ENCODE results near the gene CHRM1. TPM values are rescaled to one million over a fixed set of nuclear protein-coding genes. Genes with fewer than 3 reads are reported as not detected.
"Not testable (repeated sequence)": the region's sequence is repeated elsewhere in the genome, so short reads cannot be mapped to it uniquely, and the experiment has no call there.

The CHRM1 gene
- total RNA-seq, 1 donor from 2014 or later: not detected

GRCh38 chr11:62875698-62876478 lies 45.3 kb downstream of the CHRM1 start:
- no peak for DNase-seq (ENCODE audit: low spot score)

DNA sequence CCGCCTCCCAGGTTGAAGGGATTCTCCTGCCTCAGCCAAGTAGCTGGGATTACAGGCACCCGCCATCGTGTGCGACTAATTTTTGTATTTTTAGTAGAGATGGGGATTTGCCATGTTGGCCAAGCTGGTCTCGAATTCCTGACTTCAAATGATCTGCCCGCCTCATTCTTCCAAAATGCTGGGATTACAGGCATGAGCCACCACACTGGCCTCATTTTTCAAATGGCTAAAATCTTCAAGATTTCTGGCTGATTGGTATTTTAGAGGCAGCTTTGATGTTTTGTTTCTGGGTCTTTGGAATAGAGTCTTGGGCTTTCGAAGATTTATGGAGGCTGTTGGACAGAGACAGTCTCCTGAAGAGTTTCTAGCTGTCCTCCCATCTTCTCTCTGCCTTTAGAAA lies 46.3 kb downstream of the CHRM1 start:
- no peak for DNase-seq (ENCODE audit: low spot score)

DNA sequence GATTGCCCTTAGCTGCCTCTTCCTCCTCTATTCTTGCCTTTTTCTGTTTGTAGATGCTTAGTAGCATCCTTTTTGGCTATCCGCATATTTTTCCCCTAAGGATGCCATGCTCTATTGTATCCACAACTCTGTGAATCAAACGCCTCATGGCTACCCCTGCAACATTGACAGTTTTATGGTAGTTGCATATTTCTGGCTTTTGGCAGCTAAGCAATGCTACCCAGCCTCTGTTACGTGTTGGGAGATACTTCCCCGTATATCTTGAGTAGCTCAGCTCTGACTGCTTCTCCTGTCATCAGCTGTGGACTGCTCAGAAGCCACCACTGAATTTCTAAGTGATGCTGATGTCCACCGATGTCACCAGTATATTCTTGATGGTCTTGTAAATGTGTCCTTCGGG lies 55.5 kb downstream of the CHRM1 start:
- no peak for DNase-seq (ENCODE audit: low spot score)

DNA sequence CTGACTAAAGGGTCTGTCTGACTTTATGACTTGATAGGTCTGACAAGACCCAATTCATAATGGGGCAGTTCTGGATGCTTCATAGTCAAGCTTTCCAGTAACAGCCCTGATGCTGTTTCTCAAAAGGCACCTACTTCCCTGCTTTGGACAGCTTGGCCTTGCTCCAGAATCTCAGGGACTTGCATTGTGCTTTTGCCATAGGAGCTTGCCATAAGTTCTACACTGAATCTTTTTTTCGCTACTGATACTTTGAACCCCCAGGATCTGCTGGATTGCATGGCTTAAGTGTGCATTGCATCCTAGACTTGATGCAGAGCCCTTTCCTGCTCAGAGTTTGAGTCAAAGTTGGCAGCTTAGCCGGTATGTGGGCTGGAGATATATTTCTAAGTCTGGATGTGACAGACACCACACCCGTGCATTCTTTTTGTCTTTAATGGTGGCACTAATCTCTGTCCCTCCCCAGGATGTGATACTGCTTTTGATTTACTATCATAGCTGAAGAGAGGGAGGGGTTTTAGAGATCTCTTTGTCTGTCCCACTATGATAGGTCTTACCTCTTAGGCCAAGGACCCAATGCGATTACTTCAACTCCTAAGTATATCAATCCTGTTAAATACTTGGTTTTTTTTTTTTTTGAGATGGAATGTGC lies 57.4 kb downstream of the CHRM1 start:
- DNase-seq (ENCODE audit: low spot score): no peak

DNA sequence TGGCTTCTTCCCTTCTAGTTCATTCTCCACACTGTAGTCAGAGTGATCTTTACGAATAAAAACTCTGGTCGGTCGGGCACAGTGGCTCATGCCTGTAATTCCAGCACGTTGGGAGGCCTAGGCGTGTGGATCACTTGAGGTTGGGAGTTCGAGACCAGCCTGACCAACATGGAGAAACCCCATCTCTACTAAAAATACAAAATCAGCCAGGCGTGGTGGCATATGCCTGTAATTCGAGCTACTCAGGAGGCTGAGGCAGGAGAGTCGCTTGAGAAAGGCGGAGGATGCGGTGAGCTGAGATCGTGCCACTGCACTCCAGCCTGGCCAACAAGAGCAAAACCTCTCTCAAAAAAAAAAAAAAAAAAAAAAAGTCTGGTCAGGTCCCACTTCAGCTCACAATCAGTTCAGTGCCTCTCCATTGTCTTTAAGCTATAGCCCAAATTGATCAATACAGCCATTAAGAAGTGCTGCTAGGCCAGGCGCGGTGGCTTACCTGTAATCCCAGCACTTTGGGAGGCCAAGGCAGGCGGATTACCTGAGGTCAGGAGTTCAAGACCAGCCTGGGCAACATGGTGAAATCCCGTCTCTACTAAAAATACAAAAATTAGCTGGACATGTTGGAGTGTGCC lies 59.5 kb downstream of the CHRM1 start:
- DNase-seq (ENCODE audit: low spot score): not testable (repeated sequence)

DNA sequence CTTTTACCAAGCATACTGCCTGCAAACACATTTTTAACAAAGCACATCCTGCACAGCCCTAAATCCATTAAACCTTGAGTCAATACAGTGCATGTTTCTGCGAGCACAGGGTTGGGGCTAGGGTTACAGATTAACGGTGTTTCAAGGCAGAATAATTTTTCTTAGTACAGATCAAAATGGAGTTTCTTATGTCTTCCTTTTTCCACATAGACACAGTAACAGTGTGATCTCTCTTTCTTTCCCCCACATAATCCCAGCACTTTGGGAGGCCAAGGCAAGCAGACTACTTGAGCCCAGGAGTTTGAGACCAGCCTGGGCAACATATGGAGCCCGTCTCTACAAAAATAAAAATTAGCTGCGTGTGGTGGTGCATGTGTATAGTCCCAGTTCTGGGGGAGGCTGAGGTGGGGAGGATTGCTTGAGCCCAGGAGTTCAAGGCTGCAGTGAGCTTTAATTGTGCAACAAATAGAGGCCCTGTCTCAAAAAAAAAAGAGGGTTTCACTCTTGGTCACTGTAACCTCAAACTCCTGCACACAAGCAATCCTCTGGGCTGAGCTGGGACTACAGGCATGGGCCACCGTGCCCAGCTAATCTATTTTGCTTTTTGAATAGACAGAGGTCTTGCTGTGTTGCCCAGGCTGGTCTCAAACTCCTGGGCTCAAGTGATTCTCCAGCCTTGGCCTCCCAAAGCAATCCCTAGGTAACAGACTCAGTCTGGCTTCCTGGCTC lies 60.2 kb downstream of the CHRM1 start:
- DNase-seq (ENCODE audit: low spot score): no peak

DNA sequence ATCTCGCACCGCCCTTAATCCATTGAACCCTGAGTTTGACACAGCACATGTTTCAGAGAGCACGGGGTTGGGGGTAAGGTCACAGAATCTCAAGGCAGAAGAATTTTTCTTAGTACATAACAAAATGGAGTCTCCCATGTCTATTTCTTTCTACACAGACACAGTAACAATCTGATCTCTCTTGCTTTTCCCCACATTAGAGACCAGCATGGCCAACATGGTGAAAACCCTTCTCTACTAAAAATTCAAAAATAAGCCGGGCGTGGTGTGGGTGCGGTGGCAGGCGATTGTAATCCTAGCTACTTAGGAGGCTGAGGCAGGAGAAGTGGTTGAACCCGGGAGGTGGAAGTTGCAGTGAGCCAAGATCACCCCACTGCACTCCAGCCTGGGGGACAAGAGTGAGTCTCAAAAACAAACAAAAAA lies 61.9 kb downstream of the CHRM1 start:
- DNase-seq (ENCODE audit: low spot score): not testable (repeated sequence)

Other genes starting within 250 kb of the CHRM1 start
- gene UQCC3, start 249.7 kb downstream of the CHRM1 start, total RNA-seq: 6.6 TPM
- 9.8 TPM for gene LBHD1, start 249.1 kb downstream of the CHRM1 start, total RNA-seq
- 90.5 TPM for gene UBXN1, start 242.3 kb downstream of the CHRM1 start, total RNA-seq
- gene LRRN4CL, start 231.8 kb downstream of the CHRM1 start, total RNA-seq: 5.0 TPM
- 55.9 TPM for gene BSCL2, start 213.9 kb downstream of the CHRM1 start, total RNA-seq
- not detected for gene GNG3, start 213.7 kb downstream of the CHRM1 start, total RNA-seq
- 50.4 TPM for gene HNRNPUL2, start 193.9 kb downstream of the CHRM1 start, total RNA-seq
- 36.7 TPM for gene TTC9C, start 192.9 kb downstream of the CHRM1 start, total RNA-seq
- gene ZBTB3, start 167.2 kb downstream of the CHRM1 start, total RNA-seq: 16.0 TPM
- 76.6 TPM for gene POLR2G, start 159.8 kb downstream of the CHRM1 start, total RNA-seq
- 22.1 TPM for gene TAF6L, start 150.0 kb downstream of the CHRM1 start, total RNA-seq
- gene TMEM179B, start 134.0 kb downstream of the CHRM1 start, total RNA-seq: 63.9 TPM
- gene TMEM223, start 129.4 kb downstream of the CHRM1 start, total RNA-seq: 18.4 TPM
- 94.6 TPM for gene NXF1, start 115.9 kb downstream of the CHRM1 start, total RNA-seq
- gene STX5, start 89.3 kb downstream of the CHRM1 start, total RNA-seq: 30.1 TPM
- not detected for gene TEX54, start 88.5 kb downstream of the CHRM1 start, total RNA-seq
- gene WDR74, start 81.8 kb downstream of the CHRM1 start, total RNA-seq: 58.8 TPM
- gene SLC3A2, start 40.5 kb downstream of the CHRM1 start, total RNA-seq: 245 TPM
- not detected for gene SLC22A6, start 63.6 kb upstream of the CHRM1 start, total RNA-seq
- gene SLC22A8, start 94.5 kb upstream of the CHRM1 start, total RNA-seq: not detected
- gene SLC22A24, start 222.9 kb upstream of the CHRM1 start, total RNA-seq: not detected

All from ureter (tissue), 1 donor.